ENCODE results near the gene COPZ2.

Gene COPZ2

DNA sequence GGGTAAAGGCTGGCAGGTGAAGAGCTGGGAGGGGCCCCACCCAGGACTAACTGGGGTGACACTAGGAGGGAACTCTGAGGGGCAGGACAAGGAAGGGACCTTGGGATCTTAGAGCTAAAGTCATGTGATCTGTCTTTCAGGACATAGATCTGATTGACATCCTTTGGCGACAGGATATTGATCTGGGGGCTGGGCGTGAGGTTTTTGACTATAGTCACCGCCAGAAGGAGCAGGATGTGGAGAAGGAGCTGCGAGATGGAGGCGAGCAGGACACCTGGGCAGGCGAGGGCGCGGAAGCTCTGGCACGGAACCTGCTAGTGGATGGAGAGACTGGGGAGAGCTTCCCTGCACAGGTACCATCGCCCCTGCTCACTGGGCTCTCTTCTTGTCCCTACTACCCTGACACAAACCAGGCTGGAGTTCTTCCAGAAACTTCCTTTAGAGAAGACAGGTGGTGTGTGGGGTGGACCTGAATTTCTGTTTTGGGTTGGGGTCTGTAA is 18.7 kb upstream of the COPZ2 start:
- peak overlapping the region; percentile 18 for H3K4me3 ChIP-seq (ENCODE audit: low read depth, low read length)
- TF ChIP-seq, protein P1, sequence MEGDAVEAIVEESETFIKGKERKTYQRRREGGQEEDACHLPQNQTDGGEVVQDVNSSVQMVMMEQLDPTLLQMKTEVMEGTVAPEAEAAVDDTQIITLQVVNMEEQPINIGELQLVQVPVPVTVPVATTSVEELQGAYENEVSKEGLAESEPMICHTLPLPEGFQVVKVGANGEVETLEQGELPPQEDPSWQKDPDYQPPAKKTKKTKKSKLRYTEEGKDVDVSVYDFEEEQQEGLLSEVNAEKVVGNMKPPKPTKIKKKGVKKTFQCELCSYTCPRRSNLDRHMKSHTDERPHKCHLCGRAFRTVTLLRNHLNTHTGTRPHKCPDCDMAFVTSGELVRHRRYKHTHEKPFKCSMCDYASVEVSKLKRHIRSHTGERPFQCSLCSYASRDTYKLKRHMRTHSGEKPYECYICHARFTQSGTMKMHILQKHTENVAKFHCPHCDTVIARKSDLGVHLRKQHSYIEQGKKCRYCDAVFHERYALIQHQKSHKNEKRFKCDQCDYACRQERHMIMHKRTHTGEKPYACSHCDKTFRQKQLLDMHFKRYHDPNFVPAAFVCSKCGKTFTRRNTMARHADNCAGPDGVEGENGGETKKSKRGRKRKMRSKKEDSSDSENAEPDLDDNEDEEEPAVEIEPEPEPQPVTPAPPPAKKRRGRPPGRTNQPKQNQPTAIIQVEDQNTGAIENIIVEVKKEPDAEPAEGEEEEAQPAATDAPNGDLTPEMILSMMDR (IDR thresholded peaks at IDR 0.05; ENCODE audit: insufficient read depth, low read depth, low read length, missing control alignments), result no peak
- no peak for DNase-seq (ENCODE audit: low read depth)

- peak overlapping the region; percentile 35 for H3K4me3 ChIP-seq (ENCODE audit: low read depth, low read length)
- DNase-seq (ENCODE audit: low read depth), result peak; percentile 81
- TF ChIP-seq, protein P1 (IDR thresholded peaks at IDR 0.05; ENCODE audit: insufficient read depth, low read depth, low read length, missing control alignments), result no peak
These were observed 18.1 kb upstream of the COPZ2 start for GRCh38 chr17:48055531-48056245.

- no peak for DNase-seq (ENCODE audit: low read depth)
- TF ChIP-seq, protein P1 (IDR thresholded peaks at IDR 0.05; ENCODE audit: insufficient read depth, low read depth, low read length, missing control alignments), result no peak
- H3K4me3 ChIP-seq (ENCODE audit: low read depth, low read length), result peak overlapping the region; percentile 35; the same call in 1 of the 2 replicates
These were observed 16.9 kb upstream of the COPZ2 start for GRCh38 chr17:48054238-48055185.

DNA sequence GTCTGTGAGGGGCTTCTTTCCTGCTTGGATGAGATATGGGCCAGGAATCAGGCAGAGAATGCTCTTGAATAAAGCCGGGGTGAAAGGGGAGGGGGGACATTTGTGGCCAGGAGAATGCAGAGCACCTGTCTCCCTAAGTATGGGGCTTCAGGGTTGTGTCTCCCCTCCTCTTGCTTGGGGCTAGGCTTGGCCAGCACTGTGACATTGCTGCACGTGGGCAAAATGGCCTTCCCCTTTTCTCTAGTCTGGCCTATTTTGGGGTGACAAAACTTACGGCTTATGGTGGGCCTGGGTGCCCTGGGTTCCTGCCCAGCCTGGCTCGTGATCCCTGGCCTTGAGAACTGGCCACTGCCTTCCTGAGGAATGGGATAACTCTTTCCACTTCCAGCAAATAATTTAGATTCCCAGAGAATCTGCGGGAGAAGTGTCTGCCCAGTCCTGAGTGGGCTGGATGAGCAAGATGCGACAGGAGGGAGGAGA is 16.2 kb upstream of the COPZ2 start:
- no peak for DNase-seq (ENCODE audit: low read depth)

GRCh38 chr17:48052956-48053757 is 15.6 kb upstream of the COPZ2 start:
- H3K4me3 ChIP-seq (ENCODE audit: low read depth, low read length), result peak overlapping the region; percentile 5; the same call in 1 of the 2 replicates
- no peak for DNase-seq (ENCODE audit: low read depth)
- TF ChIP-seq, protein P1 (IDR thresholded peaks at IDR 0.05; ENCODE audit: insufficient read depth, low read depth, low read length, missing control alignments), result no peak

More for the DNA sequence above, 16.2 kb upstream of the COPZ2 start:
- TF ChIP-seq, protein P1 (IDR thresholded peaks at IDR 0.05; ENCODE audit: insufficient read depth, low read depth, low read length, missing control alignments), result no peak
- H3K4me3 ChIP-seq (ENCODE audit: low read depth, low read length), result peak overlapping the region; percentile 5; the same call in 1 of the 2 replicates
